Trophoblast cell (in vitro differentiated cells and primary cell): ENCODE results near the gene GMCL1.

Experiments
- DNase-seq, 2 donors: peaks; one replicate each; pipeline ENCODE4 v3.0.0-alpha.2; 2016
- H2AFZ ChIP-seq: 2 replicates; pipeline ENCODE4 v1.6.1; 2013; ENCODE audit warnings: low read length, moderate library complexity, mild to moderate bottlenecking; ENCODE audit not compliant: insufficient read depth, poor library complexity
- H2AK5ac ChIP-seq: 2 replicates; pipeline ENCODE4 v1.6.1; 2013; ENCODE audit warnings: mild to moderate bottlenecking, low read length
- H2BK120ac ChIP-seq: 2 replicates; pipeline ENCODE4 v1.6.1; 2013; ENCODE audit warnings: low read length, mild to moderate bottlenecking, moderate library complexity; ENCODE audit not compliant: insufficient read depth, poor library complexity
- H2BK12ac ChIP-seq: 2 replicates; pipeline ENCODE4 v1.6.1; 2013; ENCODE audit warnings: mild to moderate bottlenecking, low read length, moderate library complexity
- H2BK5ac ChIP-seq: 2 replicates; pipeline ENCODE4 v1.6.1; 2013; ENCODE audit warnings: low read length, low read depth, moderate library complexity, mild to moderate bottlenecking; ENCODE audit not compliant: poor library complexity
- H3K14ac ChIP-seq: 2 replicates; pipeline ENCODE4 v1.6.1; 2013; ENCODE audit warnings: mild to moderate bottlenecking, low read length
- H3K18ac ChIP-seq: 2 replicates; pipeline ENCODE4 v1.6.1; 2013; ENCODE audit warnings: mild to moderate bottlenecking, low read length
- H3K23ac ChIP-seq: 2 replicates; pipeline ENCODE4 v1.6.1; 2013; ENCODE audit warnings: low read length
- H3K27ac ChIP-seq: 2 replicates; pipeline ENCODE4 v1.5.1; 2013; ENCODE audit warnings: low read depth, mild to moderate bottlenecking, inconsistent platforms, low read length, moderate library complexity
- H3K27me3 ChIP-seq: 2 replicates; pipeline ENCODE4 v1.6.1; 2013; ENCODE audit warnings: inconsistent platforms, mild to moderate bottlenecking, low read length, moderate library complexity; ENCODE audit not compliant: insufficient read depth
- H3K36me3 ChIP-seq, 2 experiments: 1 replicate in 1 of 2; 2 replicates in 1 of 2; pipeline ENCODE4 v1.6.1; 2013; ENCODE audit warnings: low read length in 2 of 2, mild to moderate bottlenecking in 2 of 2, moderate library complexity in 1 of 2; ENCODE audit not compliant: insufficient read depth in 2 of 2, control insufficient read depth in 1 of 2
- H3K4ac ChIP-seq: 2 replicates; pipeline ENCODE4 v1.6.1; 2013; ENCODE audit warnings: low read depth, mild to moderate bottlenecking, low read length, moderate library complexity
- H3K4me1 ChIP-seq, 2 experiments: 1 replicate in 1 of 2; 2 replicates in 1 of 2; pipeline ENCODE4 v1.6.1; 2013; ENCODE audit warnings: low read length in 2 of 2, mild to moderate bottlenecking in 2 of 2, moderate library complexity in 1 of 2; ENCODE audit not compliant: insufficient read depth in 2 of 2, control insufficient read depth in 1 of 2
- H3K4me2 ChIP-seq: 2 replicates; pipeline ENCODE4 v1.6.1; 2013; ENCODE audit warnings: inconsistent platforms, mild to moderate bottlenecking, low read length, moderate library complexity
- H3K4me3 ChIP-seq: 2 replicates; pipeline ENCODE4 v1.5.1; 2013; ENCODE audit warnings: mild to moderate bottlenecking, low read depth, low read length, inconsistent platforms
- H3K79me1 ChIP-seq: one replicate; pipeline ENCODE4 v1.6.1; 2013; ENCODE audit warnings: low read length
- H3K79me2 ChIP-seq: 2 replicates; pipeline ENCODE4 v1.6.1; 2013; ENCODE audit warnings: low read length, mild to moderate bottlenecking; ENCODE audit not compliant: control insufficient read depth, insufficient read depth, poor library complexity
- H3K9ac ChIP-seq: 2 replicates; pipeline ENCODE4 v1.6.1; 2013; ENCODE audit warnings: mild to moderate bottlenecking, low read length
- H3K9me3 ChIP-seq: 2 replicates; pipeline ENCODE4 v1.6.1; 2013; ENCODE audit warnings: low read depth, mild to moderate bottlenecking, control low read depth, inconsistent platforms, low read length; ENCODE audit not compliant: insufficient read depth
- H4K12ac ChIP-seq: 2 replicates; pipeline ENCODE4 v1.6.1; 2013; ENCODE audit warnings: low read depth, mild to moderate bottlenecking, low read length, moderate library complexity
- H4K8ac ChIP-seq: 2 replicates; pipeline ENCODE4 v1.6.1; 2013; ENCODE audit warnings: low read depth, mild to moderate bottlenecking, low read length, moderate library complexity
- H4K91ac ChIP-seq: one replicate; pipeline ENCODE4 v1.6.1; 2013; ENCODE audit warnings: low read depth, mild to moderate bottlenecking, low read length, moderate library complexity
- WGBS: extraction: QIAGEN DNeasy Blood & Tissue Kit; methylation state at CpG from one replicate; pipeline ENCODE4 v1.1.7; 2013; ENCODE audit warnings: missing lambda C conversion rate; ENCODE audit not compliant: insufficient read length, insufficient coverage; ENCODE audit errors: extremely low coverage; 5-methylcytosine and 5-hydroxymethylcytosine counted together

The GMCL1 gene

GRCh38 chr2:69810550-69810949 lies 18.9 kb upstream of the GMCL1 start:
- Histone ChIP-seq H3K18ac (no peak overlapping the region), H3K27ac (no peak overlapping the region), H4K8ac (no peak overlapping the region), H3K23ac (no peak overlapping the region), H3K9me3 (peaks cover 2% of the 10 kb centered on the region), H2AK5ac (no peak overlapping the region), H3K4me2 (no peak overlapping the region), H3K14ac (no peak overlapping the region), H2BK120ac (no peak overlapping the region), H3K79me2 (no peaks in the 10 kb centered on the region), H3K9ac (no peak overlapping the region), H3K36me3 (peaks cover 24 to 26% of the 10 kb centered on the region in 2 experiments), H3K79me1 (no peaks in the 10 kb centered on the region), H3K4me3 (no peak overlapping the region), H2BK5ac (no peak overlapping the region), H4K12ac (no peak overlapping the region), H3K27me3 (no peaks in the 10 kb centered on the region), H3K4ac (no peak overlapping the region), H2BK12ac (no peak overlapping the region), H3K4me1 (peaks cover 0 to 2% of the 10 kb centered on the region in 2 experiments), H4K91ac (no peak overlapping the region), H2AFZ (no peak overlapping the region)
- DNase-seq: no peak
- no CpG with 5 or more reads among the region's 6 CpGs for WGBS

- no peak for DNase-seq
- no peak overlapping the region for H4K12ac ChIP-seq
- no peak overlapping the region for H3K4me2 ChIP-seq
- no peak overlapping the region for H3K14ac ChIP-seq
- H3K4me1 ChIP-seq: peaks cover 0 to 2% of the 10 kb centered on the region in 2 experiments
- H4K91ac ChIP-seq: no peak overlapping the region
- H3K27ac ChIP-seq: no peak overlapping the region
- no CpG with 5 or more reads among the region's 5 CpGs for whole genome bisulfite sequencing
- H2BK120ac ChIP-seq: no peak overlapping the region
- H2AK5ac ChIP-seq: no peak overlapping the region
- no peak overlapping the region for H3K4me3 ChIP-seq
- H3K36me3 ChIP-seq: peaks cover 24 to 26% of the 10 kb centered on the region in 2 experiments
- H3K23ac ChIP-seq: no peak overlapping the region
- no peak overlapping the region for H3K18ac ChIP-seq
- no peak overlapping the region for H2AFZ ChIP-seq
- peaks cover 2% of the 10 kb centered on the region for H3K9me3 ChIP-seq
- no peak overlapping the region for H3K4ac ChIP-seq
- no peak overlapping the region for H2BK12ac ChIP-seq
- H3K9ac ChIP-seq: no peak overlapping the region
- no peaks in the 10 kb centered on the region for H3K79me1 ChIP-seq
- no peak overlapping the region for H4K8ac ChIP-seq
- no peak overlapping the region for H2BK5ac ChIP-seq
- no peaks in the 10 kb centered on the region for H3K27me3 ChIP-seq
- H3K79me2 ChIP-seq: no peaks in the 10 kb centered on the region
These were observed 18.4 kb upstream of the GMCL1 start for GRCh38 chr2:69811018-69811417.

GRCh38 chr2:69811591-69811990 lies 17.9 kb upstream of the GMCL1 start:
- Histone ChIP-seq H3K4me2 (no peak overlapping the region), H3K27ac (no peak overlapping the region), H2BK12ac (no peak overlapping the region), H2AK5ac (no peak overlapping the region), H3K14ac (no peak overlapping the region), H4K8ac (no peak overlapping the region), H3K9ac (no peak overlapping the region), H3K79me2 (no peaks in the 10 kb centered on the region), H3K79me1 (no peaks in the 10 kb centered on the region), H3K23ac (no peak overlapping the region), H2BK5ac (no peak overlapping the region), H2AFZ (no peak overlapping the region), H4K12ac (no peak overlapping the region), H3K18ac (no peak overlapping the region), H3K36me3 (peaks cover 20 to 24% of the 10 kb centered on the region in 2 experiments), H2BK120ac (no peak overlapping the region), H3K4me1 (peaks cover 0 to 2% of the 10 kb centered on the region in 2 experiments), H4K91ac (no peak overlapping the region), H3K27me3 (no peaks in the 10 kb centered on the region), H3K4me3 (no peak overlapping the region), H3K9me3 (peaks cover 2% of the 10 kb centered on the region), H3K4ac (no peak overlapping the region)
- WGBS: no CpG with 5 or more reads among the region's 3 CpGs
- DNase-seq: no peak

GRCh38 chr2:69815717-69816116 lies 13.7 kb upstream of the GMCL1 start:
- no peak overlapping the region for H2AFZ ChIP-seq
- H2BK5ac ChIP-seq: no peak overlapping the region
- H2BK12ac ChIP-seq: no peak overlapping the region
- no peak overlapping the region for H3K27ac ChIP-seq
- DNase-seq: no peak
- WGBS: no CpG with 5 or more reads among the region's 1 CpG
- no peak overlapping the region for H3K23ac ChIP-seq
- H3K9me3 ChIP-seq: no peaks in the 10 kb centered on the region
- H2AK5ac ChIP-seq: no peak overlapping the region
- no peak overlapping the region for H4K12ac ChIP-seq
- H3K4me1 ChIP-seq: no peaks in the 10 kb centered on the region
- no peaks in the 10 kb centered on the region for H3K79me1 ChIP-seq
- H3K79me2 ChIP-seq: no peaks in the 10 kb centered on the region
- peaks cover 19 to 20% of the 10 kb centered on the region in 2 experiments for H3K36me3 ChIP-seq
- no peak overlapping the region for H3K9ac ChIP-seq
- H3K4ac ChIP-seq: no peak overlapping the region
- H4K91ac ChIP-seq: no peak overlapping the region
- no peak overlapping the region for H3K4me2 ChIP-seq
- no peak overlapping the region for H3K18ac ChIP-seq
- H3K27me3 ChIP-seq: no peaks in the 10 kb centered on the region
- no peak overlapping the region for H2BK120ac ChIP-seq
- H3K4me3 ChIP-seq: no peak overlapping the region
- H4K8ac ChIP-seq: no peak overlapping the region
- H3K14ac ChIP-seq: no peak overlapping the region
